ENCODE measurements around the gene TMED10. TPM values are rescaled to one million over a fixed set of nuclear protein-coding genes. Genes with fewer than 3 reads are reported as not detected.

The TMED10 gene
- total and polyA plus RNA-seq, 2 of the 13 experiments (the other 11 are each of a cell fraction or from before 2014, with no cell fraction given) = 311 to 377 TPM

GRCh38 chr14:75176142-75176820, at the start of gene TMED10 (continued):
- peak; percentile 59 for TF ChIP-seq SP2 (CRISPR knock-in tag; IDR thresholded peaks at IDR 0.05)
- no peak for TF ChIP-seq STAG1 (CRISPR knock-in tag; IDR thresholded peaks at IDR 0.05)
- no peak for TF ChIP-seq BRF2 (CRISPR knock-in tag; IDR thresholded peaks at IDR 0.05)
- TF ChIP-seq, protein P1, sequence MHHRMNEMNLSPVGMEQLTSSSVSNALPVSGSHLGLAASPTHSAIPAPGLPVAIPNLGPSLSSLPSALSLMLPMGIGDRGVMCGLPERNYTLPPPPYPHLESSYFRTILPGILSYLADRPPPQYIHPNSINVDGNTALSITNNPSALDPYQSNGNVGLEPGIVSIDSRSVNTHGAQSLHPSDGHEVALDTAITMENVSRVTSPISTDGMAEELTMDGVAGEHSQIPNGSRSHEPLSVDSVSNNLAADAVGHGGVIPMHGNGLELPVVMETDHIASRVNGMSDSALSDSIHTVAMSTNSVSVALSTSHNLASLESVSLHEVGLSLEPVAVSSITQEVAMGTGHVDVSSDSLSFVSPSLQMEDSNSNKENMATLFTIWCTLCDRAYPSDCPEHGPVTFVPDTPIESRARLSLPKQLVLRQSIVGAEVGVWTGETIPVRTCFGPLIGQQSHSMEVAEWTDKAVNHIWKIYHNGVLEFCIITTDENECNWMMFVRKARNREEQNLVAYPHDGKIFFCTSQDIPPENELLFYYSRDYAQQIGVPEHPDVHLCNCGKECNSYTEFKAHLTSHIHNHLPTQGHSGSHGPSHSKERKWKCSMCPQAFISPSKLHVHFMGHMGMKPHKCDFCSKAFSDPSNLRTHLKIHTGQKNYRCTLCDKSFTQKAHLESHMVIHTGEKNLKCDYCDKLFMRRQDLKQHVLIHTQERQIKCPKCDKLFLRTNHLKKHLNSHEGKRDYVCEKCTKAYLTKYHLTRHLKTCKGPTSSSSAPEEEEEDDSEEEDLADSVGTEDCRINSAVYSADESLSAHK (CRISPR knock-in tag; IDR thresholded peaks at IDR 0.05; ENCODE audit: borderline replicate concordance) = 0 out of 2 replicates have a peak, but pooled peaks have one; percentile 32
- TF ChIP-seq, protein P2, sequence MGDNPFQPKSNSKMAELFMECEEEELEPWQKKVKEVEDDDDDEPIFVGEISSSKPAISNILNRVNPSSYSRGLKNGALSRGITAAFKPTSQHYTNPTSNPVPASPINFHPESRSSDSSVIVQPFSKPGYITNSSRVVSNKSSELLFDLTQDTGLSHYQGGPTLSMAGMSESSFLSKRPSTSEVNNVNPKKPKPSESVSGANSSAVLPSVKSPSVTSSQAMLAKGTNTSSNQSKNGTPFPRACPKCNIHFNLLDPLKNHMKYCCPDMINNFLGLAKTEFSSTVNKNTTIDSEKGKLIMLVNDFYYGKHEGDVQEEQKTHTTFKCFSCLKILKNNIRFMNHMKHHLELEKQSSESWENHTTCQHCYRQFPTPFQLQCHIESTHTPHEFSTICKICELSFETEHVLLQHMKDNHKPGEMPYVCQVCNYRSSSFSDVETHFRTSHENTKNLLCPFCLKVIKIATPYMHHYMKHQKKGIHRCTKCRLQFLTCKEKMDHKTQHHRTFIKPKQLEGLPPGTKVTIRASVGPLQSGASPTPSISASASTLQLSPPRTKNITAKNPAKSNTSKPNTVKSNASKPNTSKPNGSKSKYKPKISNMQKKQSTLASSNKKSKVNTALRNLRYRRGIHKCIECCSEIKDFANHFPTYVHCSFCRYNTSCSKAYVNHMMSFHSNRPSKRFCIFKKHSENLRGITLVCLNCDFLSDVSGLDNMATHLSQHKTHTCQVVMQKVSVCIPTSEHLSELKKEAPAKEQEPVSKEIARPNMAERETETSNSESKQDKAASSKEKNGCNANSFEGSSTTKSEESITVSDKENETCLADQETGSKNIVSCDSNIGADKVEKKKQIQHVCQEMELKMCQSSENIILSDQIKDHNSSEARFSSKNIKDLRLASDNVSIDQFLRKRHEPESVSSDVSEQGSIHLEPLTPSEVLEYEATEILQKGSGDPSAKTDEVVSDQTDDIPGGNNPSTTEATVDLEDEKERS (CRISPR knock-in tag; IDR thresholded peaks at IDR 0.05) = peak; percentile 89
- TF ChIP-seq TFAP4 (IDR thresholded peaks at IDR 0.05; ENCODE audit: borderline replicate concordance, low read depth) = no peak
- no peak for TF ChIP-seq SIN3B (IDR thresholded peaks at IDR 0.05; ENCODE audit: low read length)
- peak; percentile 13 for TF ChIP-seq TEAD3 (CRISPR knock-in tag; optimal IDR thresholded peaks at IDR 0.05; ENCODE audit: borderline replicate concordance)
- peak; percentile 78; the same call in 1 of the 2 replicates for TF ChIP-seq ZNF350 (CRISPR knock-in tag; IDR thresholded peaks at IDR 0.05; ENCODE audit: borderline replicate concordance, low read depth)
- TF ChIP-seq FOSL1 (CRISPR knock-in tag; IDR thresholded peaks at IDR 0.05; ENCODE audit: borderline replicate concordance) = peak; percentile 52; the same call in 1 of the 2 replicates
- TF ChIP-seq, protein P3, sequence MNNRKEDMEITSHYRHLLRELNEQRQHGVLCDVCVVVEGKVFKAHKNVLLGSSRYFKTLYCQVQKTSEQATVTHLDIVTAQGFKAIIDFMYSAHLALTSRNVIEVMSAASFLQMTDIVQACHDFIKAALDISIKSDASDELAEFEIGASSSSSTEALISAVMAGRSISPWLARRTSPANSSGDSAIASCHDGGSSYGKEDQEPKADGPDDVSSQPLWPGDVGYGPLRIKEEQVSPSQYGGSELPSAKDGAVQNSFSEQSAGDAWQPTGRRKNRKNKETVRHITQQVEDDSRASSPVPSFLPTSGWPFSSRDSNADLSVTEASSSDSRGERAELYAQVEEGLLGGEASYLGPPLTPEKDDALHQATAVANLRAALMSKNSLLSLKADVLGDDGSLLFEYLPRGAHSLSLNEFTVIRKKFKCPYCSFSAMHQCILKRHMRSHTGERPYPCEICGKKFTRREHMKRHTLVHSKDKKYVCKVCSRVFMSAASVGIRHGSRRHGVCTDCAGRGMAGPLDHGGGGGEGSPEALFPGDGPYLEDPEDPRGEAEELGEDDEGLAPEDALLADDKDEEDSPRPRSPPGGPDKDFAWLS (CRISPR knock-in tag; IDR thresholded peaks at IDR 0.05; ENCODE audit: borderline replicate concordance) = no peak
- TF ChIP-seq ZNF792 (CRISPR knock-in tag; IDR thresholded peaks at IDR 0.05) = peak; percentile 69
- TF ChIP-seq, protein P4, sequence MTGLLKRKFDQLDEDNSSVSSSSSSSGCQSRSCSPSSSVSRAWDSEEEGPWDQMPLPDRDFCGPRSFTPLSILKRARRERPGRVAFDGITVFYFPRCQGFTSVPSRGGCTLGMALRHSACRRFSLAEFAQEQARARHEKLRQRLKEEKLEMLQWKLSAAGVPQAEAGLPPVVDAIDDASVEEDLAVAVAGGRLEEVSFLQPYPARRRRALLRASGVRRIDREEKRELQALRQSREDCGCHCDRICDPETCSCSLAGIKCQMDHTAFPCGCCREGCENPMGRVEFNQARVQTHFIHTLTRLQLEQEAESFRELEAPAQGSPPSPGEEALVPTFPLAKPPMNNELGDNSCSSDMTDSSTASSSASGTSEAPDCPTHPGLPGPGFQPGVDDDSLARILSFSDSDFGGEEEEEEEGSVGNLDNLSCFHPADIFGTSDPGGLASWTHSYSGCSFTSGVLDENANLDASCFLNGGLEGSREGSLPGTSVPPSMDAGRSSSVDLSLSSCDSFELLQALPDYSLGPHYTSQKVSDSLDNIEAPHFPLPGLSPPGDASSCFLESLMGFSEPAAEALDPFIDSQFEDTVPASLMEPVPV (CRISPR knock-in tag; IDR thresholded peaks at IDR 0.05) = no peak; the same call in 1 of the 2 replicates
- peak; percentile 19; the same call in 1 of the 2 replicates for TF ChIP-seq THRA (CRISPR knock-in tag; IDR thresholded peaks at IDR 0.05; ENCODE audit: borderline replicate concordance)
- TF ChIP-seq ISL2 (CRISPR knock-in tag; IDR thresholded peaks at IDR 0.05) = peak; percentile 43; the same call in 1 of the 2 replicates
- TF ChIP-seq TCF7L2 (IDR thresholded peaks at IDR 0.05; ENCODE audit: low read depth, low read length) = no peak
